Activated CD4-positive, alpha-beta T cell treated with anti-CD3 and anti-CD28 coated beads, Interleukin-2, Interleukin-6, amounts not matched to agents 100 ng/mL and 50 ng/mL, durations not matched to agents 16 hours and 8 hours (primary cell): Measurements from ENCODE around the gene CAMKV.
"Not testable (repeated sequence)": the region's sequence is repeated elsewhere in the genome, so short reads cannot be mapped to it uniquely, and the experiment has no call there.

ENCODE experiments used
- DNase-seq: peaks from one replicate; pipeline ENCODE4 v3.0.0-alpha.2; 2020

Gene CAMKV, protein sequence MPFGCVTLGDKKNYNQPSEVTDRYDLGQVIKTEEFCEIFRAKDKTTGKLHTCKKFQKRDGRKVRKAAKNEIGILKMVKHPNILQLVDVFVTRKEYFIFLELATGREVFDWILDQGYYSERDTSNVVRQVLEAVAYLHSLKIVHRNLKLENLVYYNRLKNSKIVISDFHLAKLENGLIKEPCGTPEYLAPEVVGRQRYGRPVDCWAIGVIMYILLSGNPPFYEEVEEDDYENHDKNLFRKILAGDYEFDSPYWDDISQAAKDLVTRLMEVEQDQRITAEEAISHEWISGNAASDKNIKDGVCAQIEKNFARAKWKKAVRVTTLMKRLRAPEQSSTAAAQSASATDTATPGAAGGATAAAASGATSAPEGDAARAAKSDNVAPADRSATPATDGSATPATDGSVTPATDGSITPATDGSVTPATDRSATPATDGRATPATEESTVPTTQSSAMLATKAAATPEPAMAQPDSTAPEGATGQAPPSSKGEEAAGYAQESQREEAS

DNA sequence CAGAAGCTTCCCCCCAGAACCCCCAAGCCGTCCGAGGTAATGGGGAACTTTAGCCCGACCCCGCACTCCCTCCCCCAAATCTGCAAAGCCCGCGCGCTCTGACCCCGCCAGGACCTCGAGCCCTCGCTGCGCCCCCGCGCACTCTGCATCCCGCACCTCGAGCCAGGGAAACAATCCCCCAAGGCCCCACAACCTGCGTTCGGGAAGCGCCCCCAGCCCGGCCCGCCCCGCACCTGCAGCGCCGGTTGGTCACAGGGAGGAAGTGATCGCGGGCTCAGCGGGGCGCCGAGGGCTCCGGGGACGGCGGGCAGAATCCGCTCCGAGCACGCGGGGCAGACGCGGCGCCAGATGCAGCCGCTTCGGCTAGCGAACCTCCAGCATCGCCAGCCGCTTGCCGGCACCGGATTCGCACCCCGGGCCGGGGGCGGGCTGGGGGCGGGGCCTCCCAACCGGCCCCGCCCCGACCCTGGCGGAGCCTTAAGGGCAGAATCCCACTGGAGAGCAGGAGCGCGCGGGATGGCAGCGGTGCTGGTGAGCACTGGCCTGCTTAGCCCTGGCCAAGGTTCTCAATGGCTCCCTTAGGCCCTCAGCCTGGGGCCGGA, at the start of gene CAMKV:
TSS of gene CAMKV (minus strand) at position 382 of the 602 bp plus-strand sequence. CDS start 7,518 bp downstream, outside the sequence.
- DNase-seq = peak; percentile 29

DNA sequence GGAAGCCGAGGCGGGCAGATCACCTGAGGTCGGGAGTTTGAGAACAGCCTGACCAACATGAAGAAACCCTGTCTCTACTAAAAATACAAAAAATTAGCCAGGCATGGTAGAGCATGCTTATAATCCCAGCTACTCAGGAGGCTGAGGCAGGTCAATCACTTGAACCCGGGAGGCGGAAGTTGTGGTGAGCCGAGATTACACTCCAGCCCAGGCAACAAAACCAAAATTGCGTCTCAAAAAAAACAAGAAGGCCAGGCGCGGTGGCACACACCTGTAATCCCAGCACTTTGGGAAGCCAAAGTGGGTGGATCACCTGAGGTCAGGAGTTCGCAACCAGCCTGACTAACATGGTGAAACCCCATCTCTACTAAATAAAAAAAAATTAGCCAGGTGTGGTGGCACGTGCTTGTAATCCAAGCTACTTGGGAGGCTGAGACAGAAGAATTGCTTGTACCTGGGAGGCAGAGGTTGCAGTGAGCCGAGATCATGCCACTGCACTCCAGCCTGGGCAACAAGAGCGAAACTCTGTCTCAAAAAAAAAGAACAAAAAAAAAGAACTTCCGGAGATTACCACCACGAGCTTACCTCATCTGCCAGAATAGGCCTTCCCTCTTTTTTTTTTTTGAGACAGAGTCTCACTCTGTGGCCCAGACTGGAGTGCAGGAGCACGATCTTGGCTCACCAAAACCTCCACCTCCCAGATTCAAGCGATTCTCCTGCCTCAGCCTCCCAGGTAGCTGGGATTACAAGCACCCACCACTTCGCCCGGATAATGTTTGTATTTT, 48.3 kb upstream of the CAMKV start:
- DNase-seq = not testable (repeated sequence)

DNA sequence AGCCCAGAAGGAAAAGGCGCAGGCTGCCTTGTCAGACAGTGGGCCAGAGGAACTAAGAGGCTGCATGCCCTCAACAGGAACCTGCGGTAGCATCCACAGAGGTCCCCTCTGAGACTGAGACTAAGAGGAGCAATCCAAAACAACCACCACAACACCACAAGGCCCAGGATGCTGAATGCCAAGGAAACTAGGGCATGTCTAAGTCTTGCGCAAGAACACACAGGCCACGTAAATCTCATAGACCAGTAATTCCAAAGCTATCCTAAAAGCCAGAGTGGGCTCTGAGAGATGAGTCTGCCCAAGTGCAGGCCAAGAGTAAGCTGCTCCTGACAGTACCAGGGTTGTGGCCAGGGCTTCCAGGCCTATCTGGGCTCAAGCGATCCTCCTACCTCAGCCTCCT, 47.0 kb upstream of the CAMKV start:
- no peak for DNase-seq

DNA sequence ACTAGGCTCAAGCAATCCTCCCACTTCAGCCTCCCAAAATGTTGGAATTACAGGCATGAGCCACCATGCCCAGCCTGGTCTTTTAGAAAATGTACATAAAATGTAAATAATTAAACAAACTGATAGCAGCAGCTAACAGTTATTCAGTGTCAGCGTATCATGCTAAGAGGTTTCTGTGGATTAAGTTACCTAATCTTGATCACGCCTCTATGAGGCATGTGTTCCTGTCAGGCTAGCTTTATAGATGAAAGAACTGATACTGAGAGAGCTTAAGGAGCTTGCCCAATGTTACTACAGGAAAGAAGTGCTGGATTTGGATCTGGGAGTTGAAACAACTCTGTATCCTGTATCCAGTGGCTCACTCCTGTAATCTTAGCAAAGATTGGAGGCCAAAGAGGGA, 45.2 kb upstream of the CAMKV start:
- DNase-seq = no peak

DNA sequence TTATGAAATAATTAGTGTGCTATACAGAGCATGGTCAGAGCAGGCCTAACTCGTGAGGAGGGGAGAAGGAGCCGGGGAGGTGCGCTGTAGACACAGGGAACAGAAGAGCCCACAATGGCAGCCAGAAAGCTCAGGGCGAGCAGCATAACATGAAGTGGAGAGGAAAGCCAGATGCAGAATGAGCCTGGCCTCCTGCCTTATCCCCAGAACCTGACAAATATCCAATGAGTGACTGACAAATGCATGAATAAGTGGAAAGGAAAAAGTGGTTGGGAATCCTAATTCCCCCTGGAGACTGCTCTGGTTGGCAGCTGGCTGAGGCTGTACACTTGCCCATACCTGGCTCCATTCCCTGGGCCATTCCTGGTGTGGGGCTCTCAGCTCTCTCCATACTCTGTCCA, 43.2 kb upstream of the CAMKV start:
- DNase-seq = no peak

DNA sequence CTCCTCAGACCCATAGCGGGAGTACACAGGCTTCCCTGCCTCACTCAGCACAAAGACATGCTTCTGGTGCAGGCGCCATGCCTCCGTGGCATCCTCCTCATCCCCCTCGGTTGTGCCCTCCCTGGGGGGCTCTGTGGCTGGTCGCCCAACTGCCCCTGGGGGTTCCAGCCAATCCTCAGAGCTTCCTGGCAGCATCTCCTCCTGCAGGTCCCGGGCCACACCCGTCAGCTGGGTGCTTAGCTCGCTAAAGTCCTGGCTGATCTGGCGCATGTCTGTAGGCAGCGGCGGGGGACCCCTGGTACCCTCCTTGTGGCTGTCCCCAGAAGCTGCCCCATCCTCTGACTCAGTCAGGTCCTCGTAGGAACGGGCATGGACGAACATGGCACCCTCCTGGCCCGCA, 41.9 kb upstream of the CAMKV start:
- no peak for DNase-seq

DNA sequence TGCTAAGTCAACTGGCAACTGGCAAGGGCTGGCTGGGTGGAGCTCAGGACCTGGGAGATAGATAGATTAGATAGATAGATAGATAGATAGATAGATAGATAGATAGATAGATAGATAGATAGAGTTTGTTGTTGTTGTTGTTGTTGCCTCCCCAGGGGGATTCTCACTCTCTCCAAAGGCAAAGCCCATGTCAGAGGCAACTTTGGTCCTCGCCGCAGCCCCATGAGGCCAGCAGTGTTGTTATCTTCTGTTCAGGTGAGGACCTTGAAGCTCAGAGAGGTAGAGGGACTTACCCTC, 41.4 kb upstream of the CAMKV start:
- no peak for DNase-seq

DNA sequence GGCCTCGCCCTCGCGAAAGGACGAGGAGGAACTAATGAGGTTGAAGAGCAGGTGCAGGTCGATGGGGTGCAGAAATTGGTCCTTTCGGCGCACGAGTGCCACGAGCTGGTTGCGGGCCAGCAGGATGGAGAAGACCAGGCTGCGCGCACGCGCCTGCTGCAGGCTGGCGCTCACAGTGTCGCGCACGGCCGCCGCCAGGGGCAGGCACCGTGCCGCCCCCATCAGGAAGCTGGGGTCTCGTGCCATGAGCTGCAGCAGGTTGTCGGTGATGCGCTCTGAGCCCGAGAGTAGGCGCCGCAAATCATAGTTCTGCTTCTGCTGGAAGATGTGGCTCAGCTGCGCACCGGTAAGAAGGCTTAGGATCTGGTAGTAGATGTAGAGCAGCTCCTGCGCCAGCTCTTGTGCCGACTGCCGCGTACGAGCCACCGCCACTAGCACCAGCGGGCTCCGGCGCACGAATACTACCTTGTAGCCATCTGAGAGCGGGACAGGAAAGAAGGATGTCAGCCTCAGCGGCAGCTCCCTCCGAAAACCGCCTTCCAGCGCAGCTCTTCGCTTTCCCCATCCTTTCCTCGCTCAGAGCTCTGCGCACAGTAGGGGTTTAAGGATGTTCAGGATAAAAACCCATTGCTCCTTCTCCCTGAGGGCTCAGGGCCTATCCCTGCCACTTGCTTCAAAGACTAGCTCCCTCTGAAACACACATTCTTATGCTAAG, 40.9 kb upstream of the CAMKV start:
- DNase-seq = no peak

DNA sequence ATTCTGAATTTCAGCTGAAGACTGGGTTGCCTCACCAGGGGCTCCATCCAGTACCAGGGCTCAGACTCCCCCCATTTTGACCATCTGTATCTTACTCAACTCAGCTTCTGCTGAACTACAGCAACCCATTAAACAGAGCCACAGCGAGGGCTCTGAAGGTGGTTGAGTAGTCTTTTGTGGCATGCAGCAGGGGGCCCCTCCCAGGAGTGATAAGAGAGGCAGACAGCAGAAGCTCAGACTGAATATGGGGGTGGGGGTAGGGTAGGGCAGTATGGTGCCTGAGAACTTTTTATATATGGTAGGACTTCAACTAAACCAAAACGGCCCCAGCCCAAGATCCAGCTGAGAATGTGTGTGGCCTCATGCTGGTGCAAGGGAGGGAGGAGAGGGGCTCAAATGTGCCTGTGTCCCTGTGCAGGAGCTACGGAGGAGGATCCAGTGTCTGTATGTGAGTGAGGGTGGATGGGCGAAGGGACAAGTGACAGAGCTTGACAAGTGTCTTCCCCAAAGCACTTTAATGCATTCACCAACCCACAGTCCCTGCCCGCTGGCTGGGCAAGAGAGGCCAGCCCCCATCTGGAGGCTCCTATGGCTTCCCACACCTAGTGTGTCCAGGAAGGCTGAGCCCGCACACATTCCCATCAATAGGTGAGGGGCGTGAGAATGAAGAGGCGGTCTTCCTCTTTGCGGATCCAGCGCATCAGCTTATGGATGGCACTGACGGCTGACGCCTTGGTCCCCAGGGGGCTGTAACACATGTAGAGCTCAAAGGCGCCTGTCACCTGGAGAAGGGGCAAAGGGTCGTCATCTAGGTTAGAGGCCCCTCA, 38.9 kb upstream of the CAMKV start:
- DNase-seq = no peak

DNA sequence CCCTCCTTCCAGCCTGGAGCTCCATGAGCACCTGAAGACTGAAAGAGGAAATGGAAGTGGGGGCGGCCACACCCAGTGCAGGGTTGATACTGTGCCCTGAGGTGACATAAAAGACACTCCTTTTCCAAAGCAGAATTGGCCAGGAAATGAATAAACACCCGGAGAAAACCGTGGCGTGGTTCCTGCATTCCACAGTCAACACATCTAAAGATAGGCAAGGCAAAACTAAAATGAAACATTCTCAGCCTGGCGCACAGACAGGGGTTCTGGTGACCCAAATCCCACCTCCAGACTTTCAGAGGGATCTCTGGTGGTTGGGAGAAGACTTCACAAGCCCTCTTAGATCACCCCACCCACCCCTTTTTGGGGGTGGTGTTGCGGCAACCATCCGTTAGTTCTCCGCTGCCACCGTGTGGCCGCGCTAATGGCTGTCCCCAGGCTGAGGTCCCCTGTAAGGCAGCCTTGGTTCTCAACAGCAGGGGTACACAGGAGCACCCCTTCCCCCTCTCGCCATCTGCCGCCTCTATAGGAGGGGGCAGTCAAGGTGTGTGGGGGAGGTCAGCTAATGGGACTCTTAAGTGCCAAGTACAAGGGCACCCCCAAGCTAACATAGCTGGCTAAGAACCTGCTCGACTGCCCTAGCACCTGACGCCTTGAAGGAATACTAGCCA, 36.5 kb upstream of the CAMKV start:
- peak; percentile 50 for DNase-seq

DNA sequence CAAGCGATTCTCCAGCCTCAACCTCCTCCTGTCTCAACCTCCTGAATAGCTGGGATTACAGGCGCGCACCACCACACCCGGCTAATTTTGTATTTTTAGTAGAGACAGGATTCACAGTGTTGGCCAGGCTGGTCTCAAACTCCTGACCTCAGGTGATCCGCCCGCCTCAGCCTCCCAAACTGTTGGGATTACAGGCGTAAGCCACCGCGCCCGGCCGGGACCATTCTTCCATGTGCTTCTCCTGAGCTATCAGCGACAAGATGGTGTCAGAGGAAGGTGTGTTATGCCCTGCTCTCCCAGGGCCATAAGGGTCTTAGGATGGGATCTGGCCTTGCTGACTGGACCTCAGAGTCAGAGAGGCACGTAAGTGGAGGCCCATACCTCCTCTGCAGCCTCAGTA, 34.7 kb upstream of the CAMKV start:
- DNase-seq = not testable (repeated sequence)

DNA sequence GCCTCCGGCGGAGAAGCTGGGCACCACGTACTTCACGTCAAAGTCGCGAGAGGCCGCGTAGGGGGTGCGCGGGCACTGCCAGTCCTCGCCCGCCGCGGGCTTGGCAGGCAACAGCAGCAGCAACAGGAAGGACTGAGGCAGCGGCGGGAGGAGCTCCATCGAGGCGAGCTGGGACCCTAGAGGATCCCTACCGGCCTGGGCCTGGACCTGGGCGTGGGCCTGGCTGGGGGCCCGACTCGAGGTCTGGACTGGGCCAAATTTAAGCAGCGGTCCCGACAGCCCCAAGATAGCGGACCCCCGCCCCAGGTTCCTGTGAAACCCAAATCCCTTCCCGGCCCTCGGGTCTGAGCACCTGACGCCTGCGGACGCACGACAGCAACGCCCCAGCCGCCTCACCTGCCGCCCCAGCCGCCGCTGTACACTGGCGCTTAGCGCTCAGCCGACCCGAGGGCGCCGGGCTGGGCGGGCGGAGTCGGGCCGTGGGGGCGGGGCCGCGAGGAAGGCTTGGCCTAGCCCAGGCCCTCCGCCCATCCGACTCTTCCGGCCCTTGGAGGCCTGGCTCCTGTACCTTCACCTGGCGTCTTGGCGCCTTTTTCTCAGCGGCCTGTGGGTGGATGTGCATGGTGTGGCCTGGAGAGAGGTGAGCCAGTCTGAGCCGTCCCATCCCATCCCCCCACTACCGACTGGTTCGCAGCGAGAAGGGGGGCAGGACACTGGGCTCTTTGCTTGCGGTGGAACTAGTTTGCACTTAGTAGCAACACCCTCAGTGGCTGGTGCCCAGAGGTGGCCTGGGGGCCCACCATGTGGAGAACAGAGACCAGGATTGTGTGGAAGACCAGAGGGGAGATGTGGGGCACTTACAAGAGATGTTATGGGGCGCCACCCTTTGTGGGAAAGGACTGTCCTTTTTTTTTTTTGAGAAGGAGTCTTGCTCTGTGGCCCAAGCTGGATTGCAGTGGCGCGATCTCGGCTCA, 34.0 kb upstream of the CAMKV start, which contains the start of gene MST1R:
TSS of gene MST1R (minus strand) at position 423 of the 974 bp plus-strand sequence. CDS start at position 159, 264 bp downstream.
- peak; percentile 87 for DNase-seq

DNA sequence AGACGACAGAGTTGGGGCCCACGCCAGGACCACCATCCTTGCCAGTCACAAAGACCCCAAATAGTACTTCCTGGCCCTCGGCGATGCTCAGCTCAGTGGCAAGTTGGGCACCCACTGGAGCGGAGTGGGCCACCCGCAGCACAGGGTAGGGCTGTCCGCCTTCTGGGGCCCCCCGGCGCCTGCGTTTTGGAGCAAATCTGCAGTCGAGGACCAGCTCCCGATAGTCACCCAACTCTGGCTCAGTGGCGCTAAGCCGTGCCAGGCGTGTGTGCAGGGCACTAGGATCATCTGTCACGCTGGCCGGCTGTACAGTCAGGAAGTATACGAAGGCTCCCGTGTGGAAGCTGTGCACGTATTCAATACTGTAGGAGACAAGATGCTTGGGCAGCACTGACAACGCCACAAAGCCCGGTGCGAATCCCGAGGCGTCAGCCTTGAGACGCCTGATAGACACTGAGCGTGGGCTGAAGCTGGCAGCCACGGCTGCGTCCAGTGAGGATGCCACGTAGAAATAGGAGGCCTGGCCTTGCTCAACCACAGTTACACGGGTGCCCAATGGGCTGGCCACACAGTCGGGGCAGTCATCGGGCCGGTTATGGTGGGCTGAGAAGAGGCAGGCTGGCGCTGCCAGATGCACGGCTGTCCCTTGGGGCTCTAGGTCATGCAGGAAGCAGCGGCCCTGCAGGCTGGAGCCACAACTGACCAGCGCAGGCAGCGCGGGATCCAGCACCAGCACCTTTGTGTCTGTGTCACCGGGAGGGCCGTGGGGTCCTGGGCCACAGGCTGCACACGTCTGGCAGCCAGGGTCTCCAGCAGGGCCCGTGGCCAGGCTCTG, 33.0 kb upstream of the CAMKV start:
- no peak for DNase-seq

DNA sequence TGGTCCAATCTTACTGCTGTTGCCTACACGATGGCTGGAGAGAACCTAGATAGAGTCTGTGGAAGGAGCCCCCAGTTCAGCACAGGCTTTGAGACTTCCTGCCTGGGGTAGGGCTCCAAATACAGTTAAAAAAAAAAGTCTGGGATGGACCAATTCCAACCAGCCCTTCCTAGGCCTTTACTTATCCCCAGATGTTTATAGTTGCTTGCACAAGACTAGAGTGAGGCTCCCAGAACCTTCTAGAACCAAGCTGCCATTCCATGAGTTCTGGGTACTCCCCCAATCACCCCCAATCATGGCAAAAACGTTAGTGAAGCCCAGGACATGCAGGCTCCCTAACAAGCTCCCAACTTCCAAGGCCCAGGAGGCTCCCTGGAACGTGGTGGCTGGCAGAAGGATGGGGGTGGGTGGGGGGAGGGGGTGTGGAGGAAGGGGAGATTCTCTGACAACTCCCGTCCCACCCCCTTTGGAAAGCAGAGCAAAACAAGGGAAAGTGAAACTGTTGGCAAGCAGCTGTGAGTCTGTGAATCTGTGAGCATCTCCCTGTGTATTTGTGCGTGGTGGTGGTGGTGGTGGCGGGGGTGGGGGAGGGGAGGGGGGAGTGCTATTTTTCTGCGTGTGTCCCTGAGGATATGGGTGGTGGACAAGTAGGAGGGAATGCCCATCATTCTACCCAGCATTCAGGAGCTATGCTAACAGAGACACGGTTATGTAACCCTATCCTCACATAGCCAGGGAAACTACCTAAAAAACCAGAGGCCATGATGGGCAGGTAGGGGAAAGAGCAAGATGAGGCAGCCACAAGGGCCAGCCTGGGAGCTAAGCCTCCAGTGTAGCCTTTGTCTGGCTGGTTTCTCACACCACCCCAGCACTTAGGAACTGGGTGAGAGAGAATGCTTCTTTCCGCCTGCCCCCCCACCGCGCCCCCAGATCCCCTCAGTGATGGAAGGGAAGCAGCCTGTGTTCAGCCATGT, 31.9 kb upstream of the CAMKV start:
- DNase-seq = no peak

DNA sequence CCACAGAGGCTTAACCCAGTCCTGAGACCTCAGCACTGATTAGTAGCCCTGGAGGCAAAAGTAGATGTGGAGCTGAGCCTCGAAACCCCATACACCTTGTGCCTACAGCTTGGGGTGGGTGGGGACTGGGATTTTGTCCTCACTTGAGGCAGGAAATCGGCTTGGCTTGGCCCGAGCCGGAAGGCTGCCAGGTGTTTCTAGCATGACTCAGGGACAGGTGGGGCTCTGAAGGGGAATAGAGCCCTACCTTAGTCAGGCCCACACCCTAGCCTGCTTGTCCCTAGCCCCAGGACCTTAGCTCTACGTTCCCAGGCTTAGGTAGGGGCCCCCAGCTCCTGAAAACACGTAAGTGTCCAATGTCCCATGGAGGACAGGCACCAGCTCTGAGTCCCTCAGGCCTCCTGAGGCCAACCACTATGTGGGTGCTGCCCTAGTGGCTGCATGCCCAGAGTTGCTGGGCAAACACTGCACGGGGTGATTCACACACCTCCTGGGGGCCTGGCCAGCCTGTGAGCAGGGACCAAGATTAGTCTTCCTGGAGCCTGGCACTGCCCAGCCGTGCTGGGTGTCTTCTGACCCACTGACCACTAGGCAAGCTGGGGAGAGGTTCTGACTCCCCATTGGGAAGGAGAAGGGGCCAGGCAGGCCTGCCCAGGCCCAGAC, 30.9 kb upstream of the CAMKV start:
- no peak for DNase-seq

DNA sequence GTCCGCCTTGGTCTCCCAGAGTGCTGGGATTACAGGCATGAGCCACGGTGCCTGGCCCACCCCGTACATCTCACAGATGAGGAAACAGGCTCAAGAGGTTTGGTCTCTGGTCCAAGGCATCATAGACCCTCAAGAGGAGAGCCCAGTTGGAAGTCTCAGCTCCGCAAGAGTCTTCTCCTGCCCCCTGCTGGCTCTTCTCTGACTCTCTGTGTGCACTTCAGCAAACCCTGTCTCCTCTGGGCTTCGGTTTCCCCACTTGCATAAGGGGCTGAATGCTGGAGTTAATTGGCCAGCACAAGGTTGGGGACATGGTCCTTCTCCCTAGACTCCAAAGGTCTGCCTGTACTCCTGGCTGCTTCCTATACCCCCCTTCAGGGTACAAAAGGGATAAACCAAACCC, 30.1 kb upstream of the CAMKV start:
- DNase-seq = peak; percentile 11

DNA sequence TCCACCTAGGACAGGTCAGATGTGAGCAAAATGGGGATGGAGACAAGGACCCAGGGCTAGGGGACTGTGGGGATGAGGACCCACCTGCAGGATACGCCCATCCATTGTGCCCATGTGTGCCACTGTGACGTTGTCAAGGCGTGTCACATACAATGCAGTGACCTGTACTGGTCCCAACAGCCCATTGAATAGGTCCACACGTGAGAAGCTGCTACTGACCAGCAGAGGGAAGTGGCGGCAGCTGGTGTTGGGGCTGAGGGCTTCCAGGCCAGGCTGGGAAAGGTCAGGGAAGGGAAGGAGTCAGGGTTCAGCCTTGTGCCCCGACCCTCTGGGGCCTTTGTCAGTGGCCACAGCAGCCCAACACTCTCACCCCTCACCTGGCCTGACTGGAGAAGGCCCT, 29.3 kb upstream of the CAMKV start:
- no peak for DNase-seq
